Measurements from ENCODE around the gene LRRC56.
A peak's percentile ranks its signal among the peaks of the same experiment; 100 is the strongest.

LRRC56 gene

DNA sequence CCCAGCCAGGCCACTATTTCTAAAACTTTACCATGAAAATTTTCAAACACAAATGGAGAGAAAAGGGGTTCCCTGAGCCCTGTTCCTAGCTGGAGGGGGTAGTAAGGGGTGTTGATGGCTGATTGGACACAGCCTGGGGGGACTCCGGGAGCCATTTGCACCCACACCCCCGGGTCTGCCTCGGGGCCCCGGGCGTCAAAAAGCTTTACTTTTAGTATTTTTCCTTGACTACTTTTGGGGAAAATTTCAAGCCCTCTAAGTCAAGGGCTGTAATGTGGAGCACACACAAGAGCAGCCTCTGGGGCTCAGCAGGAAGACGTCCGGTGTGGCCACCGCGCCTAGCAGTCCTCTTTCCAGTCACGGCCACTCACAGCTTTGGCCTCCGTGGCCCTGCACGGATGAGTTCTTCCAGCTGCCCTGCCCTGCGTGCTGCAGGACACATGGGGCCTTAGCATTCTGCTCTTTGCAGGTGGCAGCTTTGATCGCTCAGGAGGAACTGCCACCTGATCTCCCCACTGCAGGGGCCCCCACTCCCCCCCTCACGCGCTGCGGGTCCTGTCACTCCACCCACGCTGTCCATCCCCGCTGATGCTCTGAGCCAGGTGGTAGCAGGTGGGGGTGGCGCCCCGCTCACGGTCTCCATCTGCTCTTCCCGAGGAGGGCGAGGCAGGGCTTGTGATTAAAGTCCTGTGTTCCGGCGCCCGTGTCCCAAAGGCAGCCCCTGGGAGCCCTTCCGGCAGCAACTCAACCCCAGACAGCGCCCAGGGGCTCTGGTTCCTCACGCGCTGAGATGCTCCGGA is 44.7 kb upstream of the LRRC56 start:
- Histone ChIP-seq H3K4me3 (ENCODE audit: low read depth, low read length) (no peak overlapping the region), H3K27ac (ENCODE audit: low read depth, low read length) (no peak overlapping the region), H2AFZ (ENCODE audit: low read length, unreplicated experiment) (no peak overlapping the region), H3K27me3 (ENCODE audit: insufficient read depth, low read length) (no peaks in the 10 kb centered on the region), H3K4me1 (ENCODE audit: control insufficient read depth, insufficient read depth, low read length, unreplicated experiment) (no peaks in the 10 kb centered on the region), H3K79me2 (ENCODE audit: control insufficient read depth, insufficient read depth, low read length, unreplicated experiment) (no peaks in the 10 kb centered on the region), H3K36me3 (ENCODE audit: insufficient read depth, low read length) (peaks cover under 1% of the 10 kb centered on the region; the same call in 1 of the 2 replicates)

DNA sequence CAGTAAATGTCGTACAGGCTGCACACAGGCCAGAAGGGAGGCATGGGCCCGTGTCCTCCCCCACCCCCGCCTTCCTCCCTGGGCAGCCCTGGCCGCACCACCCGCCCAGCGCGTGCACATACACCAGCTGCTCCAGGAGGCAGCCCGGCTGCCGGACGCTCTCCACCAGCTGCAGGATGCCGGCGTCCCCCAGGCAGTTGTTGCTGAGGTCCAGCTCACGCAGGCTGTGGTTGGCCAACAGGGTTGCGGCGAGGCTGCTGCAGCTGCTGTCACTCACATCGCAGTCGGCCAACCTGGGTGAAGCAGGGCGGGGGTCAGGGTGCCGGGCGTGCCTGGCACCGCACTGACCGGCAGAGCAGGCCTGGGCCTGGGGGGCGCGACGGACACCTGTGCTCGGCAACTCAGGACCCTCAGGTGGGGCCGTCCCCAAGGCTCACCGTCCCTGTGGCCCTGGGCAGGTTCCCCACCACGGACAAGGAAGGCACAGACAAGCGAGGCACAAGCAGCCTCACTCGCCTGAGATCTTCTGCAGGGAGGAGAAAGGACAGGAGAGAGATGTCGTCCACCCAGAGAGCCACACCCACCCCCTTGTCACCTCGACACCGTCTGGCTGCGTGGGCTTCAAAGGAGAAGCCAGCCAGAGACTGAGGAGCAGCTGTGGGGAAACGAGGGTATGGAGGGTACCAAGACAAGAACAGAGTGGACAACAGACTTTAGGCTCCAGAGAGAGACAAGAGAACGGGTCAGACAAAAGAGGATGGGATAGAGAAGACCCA is 42.4 kb upstream of the LRRC56 start:
- H3K36me3 ChIP-seq (ENCODE audit: insufficient read depth, low read length) = peaks cover 13% of the 10 kb centered on the region; the same call in 1 of the 2 replicates
- H3K27ac ChIP-seq (ENCODE audit: low read depth, low read length) = no peak overlapping the region
- no peaks in the 10 kb centered on the region for H3K4me1 ChIP-seq (ENCODE audit: control insufficient read depth, insufficient read depth, low read length, unreplicated experiment)
- H3K4me3 ChIP-seq (ENCODE audit: low read depth, low read length) = no peak overlapping the region
- H3K27me3 ChIP-seq (ENCODE audit: insufficient read depth, low read length) = no peaks in the 10 kb centered on the region
- H2AFZ ChIP-seq (ENCODE audit: low read length, unreplicated experiment) = no peak overlapping the region
- H3K79me2 ChIP-seq (ENCODE audit: control insufficient read depth, insufficient read depth, low read length, unreplicated experiment) = no peaks in the 10 kb centered on the region

DNA sequence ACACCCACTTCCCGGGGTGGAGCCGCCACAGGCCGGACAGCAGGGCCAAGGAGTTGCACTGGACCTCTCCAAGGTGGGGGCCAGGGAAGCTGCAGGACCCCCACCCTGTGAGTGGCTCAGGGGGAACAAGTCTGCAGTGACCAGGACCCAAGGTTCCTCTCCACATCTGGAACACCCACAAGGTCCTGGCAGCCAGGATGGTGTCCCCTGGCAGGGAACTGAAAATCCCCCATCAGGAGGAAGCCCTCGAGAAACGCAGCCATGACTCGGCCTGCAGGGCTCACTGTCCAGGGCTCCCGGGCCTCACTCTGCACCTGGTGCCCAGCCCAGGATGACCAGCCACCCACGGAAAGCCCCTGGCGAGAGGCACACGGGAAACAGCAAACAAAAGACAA is 41.8 kb upstream of the LRRC56 start:
- H3K4me3 ChIP-seq (ENCODE audit: low read depth, low read length) = no peak overlapping the region
- H2AFZ ChIP-seq (ENCODE audit: low read length, unreplicated experiment) = no peak overlapping the region
- no peaks in the 10 kb centered on the region for H3K27me3 ChIP-seq (ENCODE audit: insufficient read depth, low read length)
- H3K36me3 ChIP-seq (ENCODE audit: insufficient read depth, low read length) = peaks cover 13% of the 10 kb centered on the region; the same call in 1 of the 2 replicates
- 0 out of 2 replicates have a peak overlapping the region, but pooled peaks have one; percentile 21 for H3K27ac ChIP-seq (ENCODE audit: low read depth, low read length)
- no peaks in the 10 kb centered on the region for H3K79me2 ChIP-seq (ENCODE audit: control insufficient read depth, insufficient read depth, low read length, unreplicated experiment)
- no peaks in the 10 kb centered on the region for H3K4me1 ChIP-seq (ENCODE audit: control insufficient read depth, insufficient read depth, low read length, unreplicated experiment)

DNA sequence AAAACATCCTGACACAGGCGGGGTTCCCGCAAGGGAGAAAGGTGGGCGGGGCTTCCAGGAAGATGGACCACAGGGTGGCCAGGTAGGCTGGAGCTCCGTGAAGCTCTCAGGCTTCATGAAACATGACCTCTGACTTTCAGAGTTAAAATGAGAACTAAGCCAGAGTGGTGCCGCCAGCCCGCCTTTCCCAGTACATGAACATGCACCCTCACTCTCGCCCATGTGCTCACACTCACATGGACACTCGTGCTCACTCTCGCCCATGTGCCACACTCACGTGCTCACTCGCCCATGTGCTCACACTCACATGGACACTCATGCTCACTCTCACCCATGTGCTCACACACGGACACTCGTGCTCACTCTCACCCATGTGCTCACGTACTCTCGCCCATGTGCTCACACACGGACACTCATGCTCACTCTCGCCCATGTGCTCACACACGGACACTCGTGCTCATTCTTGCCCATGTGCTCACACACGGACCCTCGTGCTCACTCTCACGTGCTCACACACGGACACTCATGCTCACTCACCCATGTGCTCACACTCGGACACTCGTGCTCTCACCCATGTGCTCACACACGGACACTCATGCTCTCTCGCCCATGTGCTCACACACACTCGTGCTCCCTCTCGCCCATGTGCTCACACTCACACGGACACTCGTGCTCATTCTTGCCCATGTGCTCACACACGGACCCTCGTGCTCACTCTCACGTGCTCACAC is 40.3 kb upstream of the LRRC56 start:
- Histone ChIP-seq H3K36me3 (ENCODE audit: insufficient read depth, low read length) (peaks cover 13% of the 10 kb centered on the region; the same call in 1 of the 2 replicates), H3K4me1 (ENCODE audit: control insufficient read depth, insufficient read depth, low read length, unreplicated experiment) (no peaks in the 10 kb centered on the region), H3K4me3 (ENCODE audit: low read depth, low read length) (no peak overlapping the region), H3K27ac (ENCODE audit: low read depth, low read length) (no peak overlapping the region), H2AFZ (ENCODE audit: low read length, unreplicated experiment) (no peak overlapping the region), H3K79me2 (ENCODE audit: control insufficient read depth, insufficient read depth, low read length, unreplicated experiment) (peaks cover 10% of the 10 kb centered on the region), H3K27me3 (ENCODE audit: insufficient read depth, low read length) (no peaks in the 10 kb centered on the region)

DNA sequence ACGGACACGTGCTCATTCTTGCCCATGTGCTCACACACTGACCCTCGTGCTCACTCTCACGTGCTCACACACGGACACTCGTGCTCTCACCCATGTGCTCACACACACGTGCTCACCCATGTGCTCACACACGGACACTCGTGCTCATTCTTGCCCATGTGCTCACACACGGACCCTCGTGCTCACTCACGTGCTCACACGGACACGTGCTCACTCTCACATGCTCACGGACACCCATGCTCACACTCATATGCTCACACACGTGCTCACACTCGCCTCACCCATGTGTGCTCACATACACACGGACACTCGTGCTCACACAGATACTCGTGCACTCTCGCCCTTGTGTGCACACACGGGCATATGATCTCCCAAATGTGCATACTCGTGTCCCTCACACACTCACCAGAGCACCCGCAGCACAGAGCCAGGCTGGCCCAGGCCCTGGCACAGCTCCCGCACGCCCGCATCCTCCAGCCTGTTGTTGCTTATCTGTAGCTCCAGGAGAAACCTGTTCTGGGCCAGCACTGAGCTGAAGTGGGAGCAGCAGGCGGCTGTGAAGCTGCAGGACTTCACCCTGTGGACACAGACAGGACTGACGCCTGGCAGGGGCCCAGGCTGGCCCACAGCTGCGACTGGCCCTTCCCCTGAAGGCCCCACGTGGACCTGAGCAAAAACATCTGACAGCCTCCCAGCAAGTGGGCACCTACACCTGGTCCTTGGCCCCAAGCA is 39.6 kb upstream of the LRRC56 start:
- Histone ChIP-seq H3K27ac (ENCODE audit: low read depth, low read length) (no peak overlapping the region), H3K4me1 (ENCODE audit: control insufficient read depth, insufficient read depth, low read length, unreplicated experiment) (peaks cover 3% of the 10 kb centered on the region), H3K27me3 (ENCODE audit: insufficient read depth, low read length) (no peaks in the 10 kb centered on the region), H3K4me3 (ENCODE audit: low read depth, low read length) (no peak overlapping the region), H3K36me3 (ENCODE audit: insufficient read depth, low read length) (peaks cover 13% of the 10 kb centered on the region; the same call in 1 of the 2 replicates), H2AFZ (ENCODE audit: low read length, unreplicated experiment) (no peak overlapping the region), H3K79me2 (ENCODE audit: control insufficient read depth, insufficient read depth, low read length, unreplicated experiment) (peaks cover 18% of the 10 kb centered on the region)

DNA sequence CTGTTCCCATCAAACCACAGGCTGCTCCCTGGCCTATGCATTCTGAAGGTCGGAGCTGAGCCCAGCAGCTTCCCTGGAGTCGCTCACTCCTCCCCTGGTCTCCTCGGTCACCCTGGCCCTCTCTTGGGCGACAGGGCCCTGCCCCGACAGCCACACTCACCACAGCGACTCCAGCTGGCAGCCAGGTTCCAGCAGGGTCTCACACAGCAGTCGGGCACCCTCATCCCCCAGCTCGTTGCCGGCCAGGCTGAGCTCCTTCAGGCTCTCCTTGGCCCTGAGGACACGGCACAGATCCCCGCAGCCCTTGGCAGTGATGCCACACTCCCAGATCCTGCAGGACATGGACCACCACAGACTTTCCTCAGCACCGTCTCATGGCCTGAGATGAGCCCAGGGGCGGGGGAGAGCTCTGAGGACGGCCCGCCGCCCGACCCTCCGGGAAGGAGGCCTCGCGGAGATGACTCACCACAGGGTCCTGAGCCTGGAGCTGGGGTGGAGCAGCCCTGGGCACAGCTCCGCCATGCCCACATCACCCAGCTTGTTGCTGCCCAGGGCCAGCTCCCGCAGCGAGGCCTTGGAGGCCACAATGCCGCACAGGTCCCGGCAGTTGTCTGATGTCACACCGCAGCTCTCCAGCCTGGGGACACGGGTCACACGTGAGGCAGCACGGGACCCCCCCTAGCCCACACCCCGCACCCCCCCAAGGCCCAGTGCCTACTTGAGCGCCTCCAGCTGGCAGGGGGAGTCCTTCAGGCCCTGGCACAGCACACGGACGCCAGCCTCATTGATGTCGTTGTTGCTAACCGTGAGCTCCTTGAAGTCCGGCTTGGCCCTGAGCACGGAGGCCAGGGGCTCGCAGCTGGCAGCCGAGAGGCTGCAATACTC is 38.8 kb upstream of the LRRC56 start:
- Histone ChIP-seq H3K36me3 (ENCODE audit: insufficient read depth, low read length) (peaks cover 13% of the 10 kb centered on the region; the same call in 1 of the 2 replicates), H2AFZ (ENCODE audit: low read length, unreplicated experiment) (no peak overlapping the region), H3K27me3 (ENCODE audit: insufficient read depth, low read length) (no peaks in the 10 kb centered on the region), H3K4me3 (ENCODE audit: low read depth, low read length) (no peak overlapping the region), H3K79me2 (ENCODE audit: control insufficient read depth, insufficient read depth, low read length, unreplicated experiment) (peaks cover 23% of the 10 kb centered on the region), H3K4me1 (ENCODE audit: control insufficient read depth, insufficient read depth, low read length, unreplicated experiment) (peaks cover 5% of the 10 kb centered on the region), H3K27ac (ENCODE audit: low read depth, low read length) (no peak overlapping the region)

DNA sequence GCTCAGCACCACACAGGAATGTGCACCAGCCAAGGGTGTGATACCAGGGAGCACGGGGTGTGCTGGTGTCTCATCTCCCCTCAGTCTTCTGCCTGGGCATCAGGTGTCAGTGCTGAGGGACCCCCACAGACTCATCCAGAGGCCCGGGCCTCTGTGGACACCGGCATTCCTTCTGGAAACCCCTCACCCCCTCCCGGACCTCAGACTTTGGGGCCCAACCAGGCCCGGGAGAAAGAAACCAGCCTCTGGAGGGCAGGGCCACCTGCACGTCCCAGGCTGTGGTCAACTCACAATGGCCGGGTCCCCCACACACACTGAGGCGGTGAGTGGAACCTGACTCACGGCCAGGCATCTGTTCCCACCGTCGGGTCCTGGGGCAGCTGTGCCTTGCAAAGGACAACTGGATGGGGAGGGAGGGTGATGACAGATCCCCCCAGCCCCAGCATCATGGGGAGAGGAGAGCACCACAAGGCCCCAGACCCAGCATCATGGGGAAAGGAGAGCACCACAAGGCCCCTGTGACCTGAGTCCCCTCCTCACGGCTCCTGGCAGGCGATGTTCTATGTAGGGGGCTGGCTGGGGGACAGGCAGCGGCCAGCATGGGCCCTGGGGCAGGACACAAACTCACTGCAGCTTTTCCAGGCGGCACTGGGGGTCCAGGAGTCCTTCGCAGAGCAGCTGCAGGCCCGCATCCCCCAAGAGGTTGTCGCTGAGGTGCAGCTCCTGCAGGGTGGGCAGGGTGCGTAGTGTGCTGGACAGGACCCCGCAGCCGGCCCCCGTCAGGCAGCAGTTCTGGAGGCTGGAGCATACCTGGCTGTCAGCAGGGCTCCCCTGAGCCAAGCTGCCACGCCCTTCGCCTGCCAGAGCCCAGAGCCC is 37.9 kb upstream of the LRRC56 start:
- peaks cover 5% of the 10 kb centered on the region for H3K4me1 ChIP-seq (ENCODE audit: control insufficient read depth, insufficient read depth, low read length, unreplicated experiment)
- H3K27ac ChIP-seq (ENCODE audit: low read depth, low read length) = no peak overlapping the region
- H3K27me3 ChIP-seq (ENCODE audit: insufficient read depth, low read length) = no peaks in the 10 kb centered on the region
- H3K36me3 ChIP-seq (ENCODE audit: insufficient read depth, low read length) = peaks cover 13% of the 10 kb centered on the region; the same call in 1 of the 2 replicates
- H3K4me3 ChIP-seq (ENCODE audit: low read depth, low read length) = no peak overlapping the region
- peaks cover 32% of the 10 kb centered on the region for H3K79me2 ChIP-seq (ENCODE audit: control insufficient read depth, insufficient read depth, low read length, unreplicated experiment)
- no peak overlapping the region for H2AFZ ChIP-seq (ENCODE audit: low read length, unreplicated experiment)

DNA sequence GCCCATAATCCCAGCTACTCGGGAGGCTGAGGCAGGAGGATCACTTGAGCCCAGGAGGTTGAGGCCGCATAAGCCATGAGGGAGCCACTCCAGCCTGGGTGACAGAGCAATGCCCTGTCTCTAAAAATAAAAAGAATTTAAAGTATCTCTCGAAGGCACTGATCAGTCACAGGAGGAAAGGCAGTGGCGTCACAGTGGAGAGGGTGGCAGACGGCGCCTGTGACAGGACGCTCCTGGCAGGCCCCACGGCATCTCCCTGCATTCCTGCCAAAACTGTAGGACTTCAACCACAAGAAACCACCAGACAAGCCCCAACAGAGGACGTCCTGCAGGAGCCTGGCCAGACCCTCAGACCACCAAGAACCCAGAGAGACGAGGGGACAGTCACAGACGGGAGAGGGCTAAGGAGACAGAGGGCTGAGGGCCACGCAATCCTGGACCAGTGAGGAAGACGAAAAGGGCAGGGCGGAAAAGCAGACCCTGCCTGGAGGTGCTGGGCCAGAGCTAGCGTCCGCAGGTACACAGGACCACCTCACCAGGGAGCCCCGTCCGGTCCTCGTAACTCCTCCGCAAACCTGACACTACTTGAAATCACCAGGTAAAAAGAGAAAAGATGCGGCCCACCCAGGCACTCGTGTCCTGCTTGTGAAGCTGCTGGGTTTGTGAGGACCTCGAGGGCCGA is 36.2 kb upstream of the LRRC56 start:
- Histone ChIP-seq H3K4me3 (ENCODE audit: low read depth, low read length) (no peak overlapping the region), H3K79me2 (ENCODE audit: control insufficient read depth, insufficient read depth, low read length, unreplicated experiment) (peaks cover 47% of the 10 kb centered on the region), H3K36me3 (ENCODE audit: insufficient read depth, low read length) (peaks cover 13% of the 10 kb centered on the region; the same call in 1 of the 2 replicates), H3K4me1 (ENCODE audit: control insufficient read depth, insufficient read depth, low read length, unreplicated experiment) (peaks cover 12% of the 10 kb centered on the region), H3K27ac (ENCODE audit: low read depth, low read length) (no peak overlapping the region), H2AFZ (ENCODE audit: low read length, unreplicated experiment) (no peak overlapping the region), H3K27me3 (ENCODE audit: insufficient read depth, low read length) (no peaks in the 10 kb centered on the region)

Measured in ACC112 (cell line).